ENCODE measurements around the gene BCORL1. TPM values are rescaled to one million over a fixed set of nuclear protein-coding genes. Genes with fewer than 3 reads are reported as not detected.

The BCORL1 gene
- total and polyA plus RNA-seq, 2 donors (not counting 1 experiment from before 2014, with no cell fraction given) = 1.1 to 2.8 TPM

GRCh38 chrX:130015181-130015580, 32.7 kb downstream of the BCORL1 start:
- TF ChIP-seq EZH2 (IDR thresholded peaks at IDR 0.05; ENCODE audit: low read length, missing control alignments) = no peak
- TF ChIP-seq CTCF (conservative IDR thresholded peaks at IDR 0.05 in 1 of 2, IDR thresholded peaks at IDR 0.05 in 1 of 2; ENCODE audit: low read depth in 1 of 2, low read length in 2 of 2) = no peak
- Histone ChIP-seq H4K20me1 (ENCODE audit: control insufficient read depth, extremely low read depth, insufficient read depth, low read length) (no peaks in the 10 kb centered on the region), H3K79me2 (ENCODE audit: control insufficient read depth, insufficient read depth, low read length) (no peaks in the 10 kb centered on the region), H3K27ac (ENCODE audit: insufficient read depth, low read length) (no peak overlapping the region), H2AFZ (ENCODE audit: low read length) (no peak overlapping the region), H3K27me3 (ENCODE audit: control insufficient read depth, insufficient read depth, low read length) (no peaks in the 10 kb centered on the region), H3K4me2 (ENCODE audit: extremely low read depth, insufficient read depth, low read length) (no peak overlapping the region), H3K4me1 (ENCODE audit: control insufficient read depth, extremely low read depth, insufficient read depth, low read length) (no peaks in the 10 kb centered on the region), H3K36me3 (ENCODE audit: control insufficient read depth, insufficient read depth, low read length) (no peaks in the 10 kb centered on the region), H3K4me3 (replicated peaks in 1 of 4; ENCODE audit: control extremely low read depth in 1 of 4, insufficient read depth in 1 of 4, low read depth in 3 of 4, low read length in 4 of 4) (no peak overlapping the region), H3K9me3 (ENCODE audit: control insufficient read depth, insufficient read depth, low read depth, low read length) (no peaks in the 10 kb centered on the region), H3K9ac (ENCODE audit: insufficient read depth, low read length) (no peak overlapping the region)
- no peak for DNase-seq (ENCODE audit: low read depth in 2 of 2)

- H3K4me1 ChIP-seq (ENCODE audit: control insufficient read depth, extremely low read depth, insufficient read depth, low read length) = no peaks in the 10 kb centered on the region
- H3K9ac ChIP-seq (ENCODE audit: insufficient read depth, low read length) = no peak overlapping the region
- H3K27me3 ChIP-seq (ENCODE audit: control insufficient read depth, insufficient read depth, low read length) = no peaks in the 10 kb centered on the region
- no peaks in the 10 kb centered on the region for H4K20me1 ChIP-seq (ENCODE audit: control insufficient read depth, extremely low read depth, insufficient read depth, low read length)
- no peak for TF ChIP-seq EZH2 (IDR thresholded peaks at IDR 0.05; ENCODE audit: low read length, missing control alignments)
- no peak for TF ChIP-seq CTCF (conservative IDR thresholded peaks at IDR 0.05 in 1 of 2, IDR thresholded peaks at IDR 0.05 in 1 of 2; ENCODE audit: low read depth in 1 of 2, low read length in 2 of 2)
- H3K36me3 ChIP-seq (ENCODE audit: control insufficient read depth, insufficient read depth, low read length) = peaks cover 2% of the 10 kb centered on the region
- H3K4me3 ChIP-seq (replicated peaks in 1 of 4; ENCODE audit: control extremely low read depth in 1 of 4, insufficient read depth in 1 of 4, low read depth in 3 of 4, low read length in 4 of 4) = no peak overlapping the region
- H2AFZ ChIP-seq (ENCODE audit: low read length) = no peak overlapping the region
- H3K27ac ChIP-seq (ENCODE audit: insufficient read depth, low read length) = no peak overlapping the region
- DNase-seq (ENCODE audit: low read depth in 2 of 2) = no peak
- no peak overlapping the region for H3K4me2 ChIP-seq (ENCODE audit: extremely low read depth, insufficient read depth, low read length)
- H3K79me2 ChIP-seq (ENCODE audit: control insufficient read depth, insufficient read depth, low read length) = no peaks in the 10 kb centered on the region
- H3K9me3 ChIP-seq (ENCODE audit: control insufficient read depth, insufficient read depth, low read depth, low read length) = no peaks in the 10 kb centered on the region
These were observed 35.7 kb downstream of the BCORL1 start for GRCh38 chrX:130018143-130018542.

DNA sequence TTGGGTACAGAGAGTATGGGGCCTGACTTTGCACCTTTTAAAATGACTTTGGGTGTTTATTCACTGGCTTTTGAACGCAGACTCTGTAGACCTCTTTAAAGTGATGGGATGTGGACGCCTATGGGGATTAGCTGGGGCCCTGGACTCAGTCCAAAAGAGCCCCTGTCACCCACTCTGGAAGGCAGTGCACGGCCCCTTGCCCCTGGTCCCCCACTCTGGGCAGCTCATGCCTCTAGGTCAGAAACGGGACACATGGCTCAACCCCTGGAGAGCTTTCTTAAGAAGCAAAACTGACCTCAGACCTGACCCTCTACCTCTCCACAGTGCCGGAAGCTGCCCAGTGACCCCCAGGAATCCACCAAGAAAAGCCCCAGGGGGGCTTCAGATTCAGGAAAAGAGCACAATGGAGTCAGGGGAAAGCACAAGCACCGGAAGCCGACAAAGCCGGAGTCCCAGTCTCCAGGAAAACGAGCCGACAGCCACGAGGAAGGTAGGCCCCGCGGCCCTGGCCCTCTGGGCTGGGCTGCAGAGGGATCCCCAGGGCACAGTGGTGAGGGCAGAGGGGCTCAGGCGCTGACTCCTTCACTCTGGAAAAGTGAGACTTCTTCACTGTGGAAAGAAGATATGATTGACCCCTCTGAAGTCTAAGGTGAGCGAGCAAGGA, 38.4 kb downstream of the BCORL1 start:
- no peak overlapping the region for H3K4me3 ChIP-seq (replicated peaks in 1 of 4; ENCODE audit: control extremely low read depth in 1 of 4, insufficient read depth in 1 of 4, low read depth in 3 of 4, low read length in 4 of 4)

More for the DNA sequence above, 38.4 kb downstream of the BCORL1 start:
- Histone ChIP-seq H3K27me3 (ENCODE audit: control insufficient read depth, insufficient read depth, low read length) (no peaks in the 10 kb centered on the region), H3K9me3 (ENCODE audit: control insufficient read depth, insufficient read depth, low read depth, low read length) (no peaks in the 10 kb centered on the region), H3K36me3 (ENCODE audit: control insufficient read depth, insufficient read depth, low read length) (peaks cover 4% of the 10 kb centered on the region), H3K4me2 (ENCODE audit: extremely low read depth, insufficient read depth, low read length) (no peak overlapping the region), H3K79me2 (ENCODE audit: control insufficient read depth, insufficient read depth, low read length) (no peaks in the 10 kb centered on the region), H2AFZ (ENCODE audit: low read length) (no peak overlapping the region), H3K9ac (ENCODE audit: insufficient read depth, low read length) (no peak overlapping the region), H3K4me1 (ENCODE audit: control insufficient read depth, extremely low read depth, insufficient read depth, low read length) (no peaks in the 10 kb centered on the region), H3K27ac (ENCODE audit: insufficient read depth, low read length) (no peak overlapping the region), H4K20me1 (ENCODE audit: control insufficient read depth, extremely low read depth, insufficient read depth, low read length) (no peaks in the 10 kb centered on the region)
- no peak for DNase-seq (ENCODE audit: low read depth in 2 of 2)
- no peak for TF ChIP-seq CTCF (conservative IDR thresholded peaks at IDR 0.05 in 1 of 2, IDR thresholded peaks at IDR 0.05 in 1 of 2; ENCODE audit: low read depth in 1 of 2, low read length in 2 of 2)

All from fibroblast of lung (primary cell).